Cerebellar nuclear complex (tissue), 1 donor: ENCODE measurements around the gene WDR6.
A peak's percentile ranks its signal among the peaks of the same experiment; 100 is the strongest.

ENCODE experiments used
- DNase-seq, 2 experiments: peaks; one replicate each; lab custom pipeline; 2025; lab: John Stamatoyannopoulos, UW

Gene WDR6

DNA sequence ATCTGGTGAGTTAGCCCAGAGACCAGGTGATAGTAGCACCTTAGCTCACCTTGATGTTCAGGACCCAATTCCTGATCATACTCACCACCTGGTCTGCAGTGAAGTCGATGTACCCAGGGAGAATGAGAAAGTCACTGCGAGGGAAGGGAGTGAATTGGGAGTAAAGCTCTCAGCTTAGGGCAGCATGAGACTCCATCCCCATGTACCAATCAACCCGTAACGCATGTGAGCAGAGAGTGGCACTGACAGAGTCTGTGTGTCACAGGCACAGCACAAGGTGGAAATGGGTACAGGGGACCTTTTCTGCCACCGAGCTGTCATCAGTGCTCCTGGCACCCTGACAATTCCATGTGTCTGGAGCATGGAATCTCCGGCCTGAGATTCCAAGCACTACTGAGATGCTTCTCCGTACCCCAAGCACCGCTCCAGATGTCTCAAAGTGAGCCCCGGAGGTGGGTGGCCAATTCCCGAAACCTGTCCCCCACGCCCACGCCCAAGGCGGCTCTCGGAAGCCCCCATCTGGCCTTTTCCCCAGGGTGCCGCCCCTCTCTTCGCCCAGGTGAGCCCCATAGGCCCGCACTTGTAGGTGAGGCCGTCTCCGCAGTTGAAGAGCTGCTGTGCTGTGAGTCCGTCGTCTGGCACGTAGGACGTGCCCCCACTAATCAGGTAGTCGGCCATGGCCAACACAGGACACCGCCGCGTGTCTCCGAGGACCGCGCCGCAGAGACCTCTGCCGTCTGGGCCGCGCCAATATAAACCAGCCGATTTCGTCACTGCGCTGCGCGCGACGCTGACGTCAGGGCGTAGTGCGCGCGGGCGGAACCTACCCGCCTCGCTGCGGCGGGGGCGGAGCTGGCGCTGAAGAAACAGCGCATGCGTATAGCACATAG lies 21.7 kb downstream of the WDR6 start, which contains the start of gene IMPDH2:
Gene IMPDH2, minus strand, starts transcription at position 726 of the 890 bp plus-strand sequence. Its CDS starts 48 bp downstream, at position 678.
- DNase-seq = peak in 1 of 2 experiments; percentile 76

DNA sequence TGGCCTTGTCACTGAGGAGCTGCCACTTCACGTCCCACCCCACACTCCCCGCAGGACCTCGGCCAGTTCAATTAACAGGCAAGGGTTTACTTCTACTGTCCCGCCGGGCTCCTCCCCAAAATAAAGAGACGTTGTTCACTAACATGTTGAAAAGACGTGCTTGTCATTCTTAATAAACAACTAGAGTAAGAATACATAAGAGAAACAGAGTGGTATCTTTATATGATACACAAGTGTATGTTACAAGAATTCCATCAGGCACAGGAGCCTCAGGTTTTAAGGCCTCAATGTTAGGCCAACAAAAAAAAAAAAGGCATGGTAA lies 22.3 kb downstream of the WDR6 start:
- no peak for DNase-seq

DNA sequence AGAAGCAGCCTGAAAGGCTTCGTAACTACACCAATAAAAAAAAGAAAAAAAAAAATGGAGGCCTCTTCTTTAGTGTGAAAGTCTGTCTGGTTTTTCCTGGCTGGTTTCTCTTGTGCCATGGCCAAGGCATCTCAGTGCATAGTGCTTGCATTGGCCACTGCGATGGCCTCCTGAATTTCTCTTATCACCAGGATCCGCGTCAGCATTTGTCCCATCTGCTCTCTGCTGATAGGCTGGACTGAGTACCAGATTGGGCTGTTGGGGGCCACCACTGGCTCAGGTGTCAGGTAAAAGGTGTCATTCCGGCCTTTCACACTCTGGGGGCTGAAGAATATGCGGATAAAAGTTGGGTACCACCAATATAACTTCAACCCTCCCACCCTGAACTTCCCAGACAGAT lies 23.1 kb downstream of the WDR6 start:
- no peak for DNase-seq

DNA sequence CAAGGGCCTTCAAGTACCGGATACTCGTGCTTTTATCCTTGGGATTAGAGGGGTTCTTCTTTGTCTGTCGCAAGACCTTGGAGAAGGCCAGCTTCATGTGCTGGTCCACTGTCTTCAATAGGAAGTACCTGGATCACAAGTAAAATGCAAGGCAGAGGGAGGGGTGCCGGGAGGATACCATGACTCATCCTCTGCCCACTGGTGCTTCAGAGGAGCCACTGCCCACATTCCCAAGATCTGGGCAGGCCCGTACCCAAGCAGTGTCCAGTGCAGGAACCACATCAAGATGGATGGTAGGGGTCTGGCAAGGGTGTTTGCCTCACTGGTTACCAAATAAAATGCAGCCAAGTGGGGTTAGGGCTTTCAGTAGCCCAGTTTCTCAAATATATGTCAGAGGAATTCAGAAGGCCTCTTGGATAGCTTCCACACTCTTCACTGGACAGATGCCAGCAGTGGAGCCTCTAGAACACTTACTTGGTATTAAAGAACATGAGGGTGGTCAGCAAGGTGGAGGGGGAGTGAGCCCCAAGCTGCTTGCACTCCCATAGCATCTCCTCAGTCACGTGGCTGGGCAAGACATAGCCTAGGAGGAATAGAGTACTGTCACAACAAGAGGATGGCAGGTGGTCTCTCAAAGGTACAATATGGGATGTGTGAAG lies 25.6 kb downstream of the WDR6 start:
- DNase-seq = no peak

DNA sequence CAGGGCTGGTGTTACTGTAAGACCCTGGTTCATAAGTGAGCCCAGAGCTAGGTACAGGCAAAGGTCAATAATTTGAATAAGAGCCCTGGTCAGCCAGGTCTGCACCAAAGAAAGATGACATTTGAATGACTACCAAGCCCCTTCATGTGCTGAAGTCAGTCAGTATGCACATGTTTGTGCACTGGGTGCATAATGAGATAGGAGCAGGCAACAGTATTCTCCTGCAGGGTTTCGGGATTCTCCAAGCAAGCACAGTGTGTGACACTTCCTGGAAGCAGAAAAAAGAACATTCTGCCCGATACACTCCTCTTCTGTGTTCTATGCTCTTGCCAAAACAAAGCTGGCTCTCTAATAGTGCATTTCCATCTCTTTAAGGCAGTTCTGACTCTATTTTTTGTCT lies 27.5 kb downstream of the WDR6 start:
- no peak for DNase-seq

DNA sequence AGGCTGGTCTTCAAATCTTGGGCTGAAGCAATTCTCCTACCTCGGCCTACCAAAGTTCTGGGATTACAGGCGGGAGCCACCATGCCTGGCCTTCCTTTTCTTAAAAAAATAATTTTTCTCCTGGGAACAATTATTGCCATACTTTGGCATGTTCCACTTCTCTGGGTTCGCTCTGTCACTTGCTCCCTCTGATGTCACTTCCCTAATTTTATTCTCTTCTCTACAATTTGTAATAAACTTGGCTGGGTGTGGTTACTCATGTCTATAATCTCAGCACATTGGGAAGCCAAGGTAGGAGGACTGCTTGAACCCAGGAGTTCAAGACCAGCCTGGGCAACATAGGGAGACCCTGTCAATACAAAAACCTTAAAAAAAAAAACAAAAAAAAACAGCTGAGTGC lies 28.1 kb downstream of the WDR6 start:
- no peak for DNase-seq

DNA sequence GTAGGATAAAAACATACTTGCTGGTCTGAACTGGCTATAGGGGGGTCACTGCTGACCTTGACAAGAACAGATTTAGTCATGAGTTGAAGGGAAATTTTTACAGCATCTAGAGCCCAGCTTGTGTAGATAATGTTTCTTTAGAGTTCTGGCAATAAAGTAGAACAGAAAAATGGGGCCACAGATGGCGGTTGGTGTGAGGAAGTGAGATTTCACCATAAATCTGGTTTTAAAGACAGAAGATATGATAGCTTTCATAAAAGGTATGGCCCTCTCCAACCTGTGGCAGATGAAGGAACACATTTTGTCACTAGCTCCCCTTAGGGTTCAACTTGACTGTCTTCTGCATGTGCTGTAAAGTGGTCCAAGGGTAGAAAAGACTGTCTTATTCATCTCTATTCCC lies 46.4 kb downstream of the WDR6 start:
- DNase-seq = no peak

DNA sequence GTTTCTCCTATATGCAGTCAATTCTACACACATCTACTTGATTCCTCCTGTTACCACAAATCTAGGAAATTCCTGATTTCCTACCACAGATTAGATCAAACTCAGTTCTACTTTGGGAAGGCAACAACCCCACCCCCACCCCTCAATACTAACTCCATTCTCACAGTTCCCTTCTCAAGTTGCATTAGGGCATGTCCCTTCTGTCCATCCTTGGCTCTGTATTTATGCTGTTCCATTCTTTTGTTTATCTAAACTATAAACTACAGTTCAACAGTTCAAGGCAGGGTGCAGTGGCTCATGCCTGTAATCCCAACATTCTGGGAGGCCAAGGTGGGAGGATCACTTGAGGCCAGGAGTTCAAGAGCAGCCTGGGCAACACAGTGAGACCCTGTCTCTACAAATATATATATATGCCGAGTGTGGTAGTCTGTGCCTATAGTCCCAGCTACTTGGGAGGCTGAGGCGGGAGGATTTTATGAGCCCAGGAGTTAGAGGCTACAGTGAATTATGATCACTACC lies 47.2 kb downstream of the WDR6 start:
- DNase-seq = no peak

DNA sequence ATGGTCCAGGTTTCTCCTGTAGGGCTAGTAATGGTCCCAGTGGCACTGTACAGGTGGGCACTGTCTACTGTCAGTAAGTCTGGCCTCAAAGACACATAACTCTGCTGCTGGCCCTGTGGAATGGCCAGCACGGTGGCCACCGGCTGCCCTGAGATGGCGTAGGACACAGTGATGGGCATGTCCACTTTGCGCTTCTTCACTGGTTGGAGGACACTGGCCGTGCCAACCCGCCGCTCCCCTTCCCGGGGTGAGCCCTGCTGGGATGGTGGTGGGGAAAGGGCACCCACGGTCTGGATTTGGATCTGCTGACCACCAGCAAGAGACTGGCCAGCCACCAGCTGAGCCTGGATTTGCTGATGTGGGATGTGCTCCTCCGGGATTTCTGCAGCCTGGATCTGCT lies 50.1 kb downstream of the WDR6 start:
- no peak for DNase-seq

DNA sequence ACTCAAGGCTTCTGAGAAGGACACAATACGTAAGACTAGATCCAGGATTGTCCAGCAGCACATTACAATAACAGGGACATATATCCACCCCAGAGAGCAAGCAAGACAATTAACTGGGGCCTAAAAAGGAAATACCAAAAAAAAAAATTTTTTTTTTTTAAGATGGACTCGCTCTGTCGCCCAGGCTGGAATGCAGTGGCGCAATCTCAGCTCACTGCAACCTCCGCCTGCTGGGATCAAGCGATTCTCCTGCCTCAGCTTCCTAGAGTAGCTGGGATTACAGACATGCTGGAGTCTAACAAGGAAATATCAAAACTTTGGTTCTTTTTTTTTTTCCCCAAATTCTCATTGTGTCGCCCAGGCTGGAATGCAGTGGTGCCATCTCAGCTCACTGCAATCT lies 50.8 kb downstream of the WDR6 start:
- DNase-seq = no peak
